GM12878 (cell line): Measurements from ENCODE around the gene NANOGP8. TPM values are rescaled to one million over a fixed set of nuclear protein-coding genes. Genes with fewer than 3 reads are reported as not detected.

Experiments used
- ATAC-seq: fragments of 200-7000 bp; cut with Tn5 transposase; 3 replicates; pipeline ENCODE4 v1.9.1; 2020; ENCODE audit warnings: mild to moderate bottlenecking, moderate library complexity
- BruUV-seq: library from RNA; stranded (reverse); fragments of 400-500 nt; replicated peaks from 2 replicates; lab custom pipeline; 2021; lab: Mats Ljungman, UMichigan
- CTCF ChIA-PET: fragments of 300-600 bp; sonication (Branson Sonifier 250); formaldehyde crosslinking; extraction: SDS; loops from one replicate; lab custom pipeline; 2021; ENCODE audit warnings: inconsistent platforms; lab: Yijun Ruan, JAX
- POLR2A ChIA-PET: fragments of 350-600 bp; formaldehyde crosslinking; extraction: SDS; loops from one replicate; lab custom pipeline; 2021; ENCODE audit warnings: inconsistent platforms; lab: Charles Lee
- RAD21 ChIA-PET: fragments of 300-600 bp; sonication (Branson Sonifier 250); formaldehyde crosslinking; loops from one replicate; lab custom pipeline; 2023; ENCODE audit warnings: antibody characterized with exemption; ENCODE audit not compliant: unreplicated experiment; lab: Charles Lee
- SMC1A ChIA-PET: fragments of 300-600 bp; sonication (Branson Sonifier 250); formaldehyde crosslinking; loops from one replicate; lab custom pipeline; 2023; ENCODE audit not compliant: unreplicated experiment, uncharacterized antibody; lab: Charles Lee
- DNase-seq: peaks from one replicate; pipeline ENCODE4 v3.0.0-alpha.2; 2011; ENCODE audit warnings: low read depth, low spot score
- FAIRE-seq: peaks from 3 replicates; lab custom pipeline; 2011; peaks lifted over from hg19 to GRCh38; lab: Jason Lieb, UNC
- H2AFZ ChIP-seq: 2 replicates; pipeline ENCODE4 v1.6.0; 2011; ENCODE audit warnings: low read depth, low read length, control low read depth; ENCODE audit not compliant: control insufficient read depth
- H3K27ac ChIP-seq: 2 replicates; pipeline ENCODE4 v1.5.1; 2011; ENCODE audit warnings: control low read depth; ENCODE audit not compliant: control insufficient read depth, insufficient read depth
- H3K27me3 ChIP-seq, 2 experiments: replicated peaks in 1 of 2; 2 replicates each; pipeline versions ENCODE4 v1.6.0 to v1.6.1; 2011; ENCODE audit warnings: low read length in 1 of 2; ENCODE audit not compliant: control insufficient read depth in 2 of 2, insufficient read depth in 2 of 2
- H3K36me3 ChIP-seq, 2 experiments: 2 replicates each; pipeline ENCODE4 v1.5.1; 2011; ENCODE audit warnings: low read length in 1 of 2; ENCODE audit not compliant: control insufficient read depth in 2 of 2, insufficient read depth in 2 of 2
- H3K4me1 ChIP-seq: 2 replicates; pipeline ENCODE4 v1.6.1; 2011; ENCODE audit warnings: mild to moderate bottlenecking, low read length, moderate library complexity, mixed read lengths; ENCODE audit not compliant: control insufficient read depth, insufficient read depth
- H3K4me2 ChIP-seq: 2 replicates; pipeline ENCODE4 v1.6.0; 2011; ENCODE audit warnings: control low read depth; ENCODE audit not compliant: control insufficient read depth, insufficient read depth
- H3K4me3 ChIP-seq: fragments of 200-600 bp; sonication (generic); 2 replicates; pipeline ENCODE4 v1.5.1; 2016
- H3K79me2 ChIP-seq: 2 replicates; pipeline ENCODE4 v1.6.0; 2011; ENCODE audit warnings: low read length; ENCODE audit not compliant: control insufficient read depth, insufficient read depth
- H3K9ac ChIP-seq: 2 replicates; pipeline ENCODE4 v1.8.0; 2011; ENCODE audit warnings: low read length, control low read depth, mixed read lengths; ENCODE audit not compliant: control insufficient read depth, insufficient read depth
- H3K9me3 ChIP-seq: replicated peaks from 3 replicates; pipeline ENCODE4 v1.5.1; 2011; ENCODE audit warnings: mild to moderate bottlenecking, low read length; ENCODE audit not compliant: control insufficient read depth, insufficient read depth
- H4K20me1 ChIP-seq: 2 replicates; pipeline ENCODE4 v1.6.0; 2011; ENCODE audit not compliant: control insufficient read depth, insufficient read depth
- CBX3 ChIP-seq: fragments of 200-600 bp; sonication (generic); IDR thresholded peaks from 2 replicates; pipeline ENCODE4 v1.6.1; 2016; ENCODE audit warnings: low read depth, borderline replicate concordance
- E2F8 ChIP-seq: fragments of 450-650 bp; IDR thresholded peaks from 2 replicates; pipeline ENCODE4 v1.6.1; 2018; ENCODE audit warnings: mild to moderate bottlenecking, low read depth, moderate library complexity; ENCODE audit not compliant: partially characterized antibody
- ESRRA ChIP-seq: IDR thresholded peaks from 2 replicates; pipeline ENCODE4 v1.6.1; 2012; ENCODE audit warnings: mild to moderate bottlenecking, low read length, improper control_type of control experiment
- MEF2B ChIP-seq: fragments of 450-650 bp; IDR thresholded peaks from 2 replicates; pipeline ENCODE4 v1.6.1; 2018; ENCODE audit warnings: mild to moderate bottlenecking, moderate library complexity; ENCODE audit not compliant: partially characterized antibody, poor library complexity, severe bottlenecking
- NBN ChIP-seq: fragments of 450-650 bp; IDR thresholded peaks from 2 replicates; pipeline ENCODE4 v1.6.1; 2016
- NFIC ChIP-seq: IDR thresholded peaks from 2 replicates; pipeline ENCODE4 v1.6.1; 2012; ENCODE audit warnings: low read depth, mild to moderate bottlenecking, inconsistent platforms, low read length, moderate library complexity
- NFYA ChIP-seq: IDR thresholded peaks from 2 replicates; pipeline ENCODE4 v1.6.1; 2011; ENCODE audit warnings: low read depth, mild to moderate bottlenecking, low read length, improper control_type of control experiment, borderline replicate concordance
- NFYB ChIP-seq: IDR thresholded peaks from 2 replicates; pipeline ENCODE4 v1.6.1; 2011; ENCODE audit warnings: low read depth, mild to moderate bottlenecking, low read length, improper control_type of control experiment, moderate library complexity; ENCODE audit not compliant: insufficient read depth
- PAX5 ChIP-seq: IDR thresholded peaks from 2 replicates; pipeline ENCODE4 v1.6.1; 2011; ENCODE audit warnings: low read depth, low read length, borderline replicate concordance
- POLR2AphosphoS5 ChIP-seq: IDR thresholded peaks from 2 replicates; pipeline ENCODE4 v1.6.1; 2011; ENCODE audit warnings: mild to moderate bottlenecking, low read length, inconsistent platforms
- RAD21 ChIP-seq: IDR thresholded peaks from 2 replicates; pipeline ENCODE4 v1.6.1; 2011; ENCODE audit warnings: mild to moderate bottlenecking, low read depth, low read length, moderate library complexity; ENCODE audit not compliant: insufficient read depth
- RBBP5 ChIP-seq: fragments of 200-600 bp; sonication (generic); conservative IDR thresholded peaks from 2 replicates; pipeline ENCODE4 v1.6.1; 2016
- RCOR1 ChIP-seq: conservative IDR thresholded peaks from 2 replicates; pipeline ENCODE4 v1.6.1; 2012; ENCODE audit warnings: low read depth, low read length, improper control_type of control experiment
- SREBF1 ChIP-seq: IDR thresholded peaks from 2 replicates; pipeline ENCODE4 v1.6.1; 2012; ENCODE audit warnings: mild to moderate bottlenecking, low read length
- WGBS: methylation state at CpG from one replicate; pipeline ENCODE4 v1.1.6; 2016; ENCODE audit warnings: low lambda C conversion rate; ENCODE audit not compliant: insufficient replicate concordance, insufficient coverage; ENCODE audit errors: missing lambda C conversion rate; 5-methylcytosine and 5-hydroxymethylcytosine counted together
- in situ Hi-C: fragments of 300-500 bp; cut with MboI; formaldehyde crosslinking; loops from 9 replicates; pipeline ENCODE4 v1.14.3; 2018; ENCODE audit warnings: mixed read lengths
- intact Hi-C: fragments of 100-400 bp; cut with micrococcal nuclease; formaldehyde crosslinking; loops from one replicate; pipeline ENCODE4 v1.14.2; 2022; ENCODE audit not compliant: unreplicated experiment
- polyA plus RNA-seq, 11 experiments: library from polyadenylated mRNA; depleted of rRNA in 4 of 11; unstranded in 6 of 11; stranded (reverse) in 5 of 11; fragments of >200 nt; fragmentation: Nextera tagmentation in 4 of 11; fragmentation: Illumina TruSeq in 1 of 11; extraction: Ambion mirVana in 4 of 11; extraction: Trizol in 1 of 11; gene quantifications; 1 replicate in 1 of 11; 2 replicates in 10 of 11; pipeline versions ENCODE4 v1.2.1 to v1.2.3, GENCODE V29; 2011 to 2016; ENCODE audit warnings: inconsistent platforms in 2 of 11, missing spikeins in 2 of 11, low read depth in 1 of 11
- total RNA-seq, 4 experiments: library from RNA; depleted of rRNA in 3 of 4; stranded (reverse); fragments of >200 nt in 3 of 4; fragmentation: Illumina TruSeq in 1 of 4; extraction: Trizol in 1 of 4; gene quantifications; 2 replicates each; pipeline versions ENCODE4 v1.2.1 to v1.2.3, GENCODE V29; 2013 to 2021
- TF ChIP-seq, protein P1 (sequence below): IDR thresholded peaks from 2 replicates; pipeline ENCODE4 v1.6.1; 2011; ENCODE audit warnings: low read depth, mild to moderate bottlenecking, low read length, moderate library complexity, borderline replicate concordance; ENCODE audit errors: extremely low read depth

The NANOGP8 gene
- total and polyA plus RNA-seq, 10 of the 15 experiments (the other 5 are each of a cell fraction or from before 2014, with no cell fraction given), result not detected

GRCh38 chr15:35066094-35066493, 19.0 kb downstream of the NANOGP8 start (continued):
- no peak for TF ChIP-seq NFYB
- TF ChIP-seq ESRRA, result no peak
- no peak for TF ChIP-seq CBX3
- no peak for TF ChIP-seq PAX5

DNA sequence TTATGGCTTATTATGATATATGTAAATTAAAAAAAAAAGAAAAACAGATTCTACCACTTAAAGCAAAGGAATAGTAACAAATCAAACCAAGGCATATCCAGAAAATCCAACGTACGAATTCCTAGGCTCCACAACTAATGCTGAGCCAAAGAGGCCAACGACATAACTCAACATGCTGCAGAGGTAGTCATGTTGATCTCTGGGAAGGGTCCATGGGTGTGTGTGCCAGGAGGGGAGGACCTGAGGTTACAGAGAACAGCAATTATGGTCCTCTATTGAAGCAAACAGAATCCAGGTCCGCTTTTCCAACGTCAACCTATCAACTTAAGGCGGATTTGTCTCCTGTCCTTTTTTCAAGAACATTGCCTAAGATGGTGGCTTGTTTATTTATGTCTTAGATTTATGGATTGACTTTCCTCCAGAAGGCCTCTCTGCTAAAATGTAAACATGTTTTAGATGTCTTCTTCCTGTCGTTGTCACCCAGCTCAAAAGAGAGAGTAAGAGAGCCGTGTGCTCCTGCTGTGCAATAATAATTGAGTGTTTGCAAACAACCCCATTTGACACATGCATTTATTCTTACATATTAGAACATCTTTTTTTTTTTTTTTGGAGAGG, 20.4 kb downstream of the NANOGP8 start:
- Histone ChIP-seq H4K20me1 (no peaks in the 10 kb centered on the region), H3K9ac (no peak overlapping the region), H3K9me3 (no peaks in the 10 kb centered on the region), H3K36me3 (no peaks in the 10 kb centered on the region), H3K79me2 (no peaks in the 10 kb centered on the region), H3K27ac (no peak overlapping the region), H3K4me1 (peaks cover 7% of the 10 kb centered on the region; the same call in 1 of the 2 replicates), H3K27me3 (no peaks in the 10 kb centered on the region), H3K4me2 (no peak overlapping the region), H3K4me3 (no peak overlapping the region), H2AFZ (no peak overlapping the region)
- in situ Hi-C loops (no loop called here), intact Hi-C loops (no loop called here)
- no peak for FAIRE-seq
- ChIA-PET POLR2A (no interaction called here), SMC1A (interaction anchor here (1.0 kb wide), 1 partner anchor 72 kb away, joined by 4 read pairs; no protein-coding TSS in a partner anchor), CTCF (interaction anchor here (1.1 kb wide), 1 partner anchor 380 kb away, joined by 5 read pairs; no protein-coding TSS in a partner anchor), RAD21 (no interaction called here)
- no peak for TF ChIP-seq SREBF1
- TF ChIP-seq MEF2B, result no peak
- no peak for TF ChIP-seq NFIC
- no peak for TF ChIP-seq POLR2AphosphoS5
- no peak for TF ChIP-seq RAD21
- TF ChIP-seq, protein P1, sequence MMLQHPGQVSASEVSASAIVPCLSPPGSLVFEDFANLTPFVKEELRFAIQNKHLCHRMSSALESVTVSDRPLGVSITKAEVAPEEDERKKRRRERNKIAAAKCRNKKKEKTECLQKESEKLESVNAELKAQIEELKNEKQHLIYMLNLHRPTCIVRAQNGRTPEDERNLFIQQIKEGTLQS, result no peak
- TF ChIP-seq RBBP5, result no peak
- no peak for TF ChIP-seq NBN
- no peak for TF ChIP-seq RCOR1
- TF ChIP-seq E2F8, result no peak
- TF ChIP-seq NFYA, result no peak
- no TSS peak for BruUV-seq
- ATAC-seq, result no peak
- no peak for DNase-seq
- WGBS, result 60% methylated on average over 8 of the region's 8 CpGs
